AG10803 (cell line): ENCODE results near the gene DDC.
A peak's percentile ranks its signal among the peaks of the same experiment; 100 is the strongest.

Experiments
- DNase-seq: peaks from one replicate; pipeline ENCODE4 v3.0.0; 2010; ENCODE audit warnings: low read depth
- H3K4me3 ChIP-seq: 2 replicates; pipeline ENCODE4 v1.5.1; 2011; ENCODE audit warnings: mild to moderate bottlenecking, low read length, control low read depth
- TF ChIP-seq, protein P1 (sequence below): conservative IDR thresholded peaks from 2 replicates; pipeline ENCODE4 v1.5.1; 2011; ENCODE audit warnings: mild to moderate bottlenecking, low read length, control low read depth, inconsistent platforms

Gene DDC

DNA sequence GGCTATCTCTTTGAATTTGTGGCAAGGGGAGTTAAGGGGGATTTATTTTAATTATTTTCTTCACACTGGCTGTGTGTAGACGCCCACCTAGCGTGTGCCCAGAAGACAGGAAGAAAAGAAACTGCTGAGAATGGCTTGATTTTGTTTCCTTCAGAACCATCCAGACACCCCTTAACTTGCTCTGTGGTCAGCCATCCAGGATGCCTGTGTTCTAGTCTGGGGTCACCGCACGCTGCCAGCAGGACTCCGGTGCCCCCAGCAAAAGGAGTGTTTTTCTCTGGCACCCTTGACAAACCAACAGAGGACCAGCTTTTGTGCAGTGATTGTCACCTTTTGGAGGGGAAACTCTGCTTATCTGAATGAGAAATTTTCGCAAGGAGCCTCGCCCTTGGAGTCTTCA lies 5.3 kb downstream of the DDC start:
- DNase-seq, result no peak
- TF ChIP-seq, protein P1, sequence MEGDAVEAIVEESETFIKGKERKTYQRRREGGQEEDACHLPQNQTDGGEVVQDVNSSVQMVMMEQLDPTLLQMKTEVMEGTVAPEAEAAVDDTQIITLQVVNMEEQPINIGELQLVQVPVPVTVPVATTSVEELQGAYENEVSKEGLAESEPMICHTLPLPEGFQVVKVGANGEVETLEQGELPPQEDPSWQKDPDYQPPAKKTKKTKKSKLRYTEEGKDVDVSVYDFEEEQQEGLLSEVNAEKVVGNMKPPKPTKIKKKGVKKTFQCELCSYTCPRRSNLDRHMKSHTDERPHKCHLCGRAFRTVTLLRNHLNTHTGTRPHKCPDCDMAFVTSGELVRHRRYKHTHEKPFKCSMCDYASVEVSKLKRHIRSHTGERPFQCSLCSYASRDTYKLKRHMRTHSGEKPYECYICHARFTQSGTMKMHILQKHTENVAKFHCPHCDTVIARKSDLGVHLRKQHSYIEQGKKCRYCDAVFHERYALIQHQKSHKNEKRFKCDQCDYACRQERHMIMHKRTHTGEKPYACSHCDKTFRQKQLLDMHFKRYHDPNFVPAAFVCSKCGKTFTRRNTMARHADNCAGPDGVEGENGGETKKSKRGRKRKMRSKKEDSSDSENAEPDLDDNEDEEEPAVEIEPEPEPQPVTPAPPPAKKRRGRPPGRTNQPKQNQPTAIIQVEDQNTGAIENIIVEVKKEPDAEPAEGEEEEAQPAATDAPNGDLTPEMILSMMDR, result no peak
- no peak overlapping the region for H3K4me3 ChIP-seq

DNA sequence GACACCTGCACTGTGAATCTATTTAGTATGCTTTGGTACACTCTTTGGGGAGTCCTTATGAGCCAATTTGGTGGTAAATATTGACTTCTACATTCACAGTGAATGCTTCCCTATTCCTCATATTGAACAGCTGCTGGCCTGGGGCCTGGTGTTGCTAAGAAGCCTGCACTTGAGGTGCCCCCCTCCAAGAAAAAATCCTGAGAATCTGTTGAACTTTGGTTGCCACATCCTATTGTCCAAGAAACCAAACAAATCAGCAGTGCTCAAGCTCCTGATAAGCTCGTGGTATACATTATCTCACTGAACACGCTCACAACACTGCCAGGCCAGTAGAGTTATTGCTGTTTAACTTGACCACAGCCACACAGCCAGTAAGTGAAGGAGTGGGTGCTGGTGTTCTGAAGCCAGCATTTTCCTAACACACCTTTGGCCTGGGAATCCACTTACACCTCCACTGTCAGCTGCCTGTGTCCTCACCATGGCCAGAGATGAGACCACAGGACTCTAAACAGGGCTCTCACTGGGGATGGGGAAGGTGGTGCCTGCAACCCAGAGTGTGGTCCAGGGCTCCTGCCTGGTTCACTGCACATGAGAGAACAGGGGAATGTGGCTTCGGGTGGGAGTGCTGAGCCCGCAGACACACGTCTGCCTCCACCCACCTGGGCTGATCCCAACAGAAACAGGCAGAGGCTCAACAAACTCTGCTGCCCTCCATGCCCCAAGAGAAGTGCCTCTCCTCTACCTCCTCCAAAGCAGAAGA lies 6.7 kb downstream of the DDC start:
- TF ChIP-seq, protein P1, result no peak
- no peak for DNase-seq
- no peak overlapping the region for H3K4me3 ChIP-seq

DNA sequence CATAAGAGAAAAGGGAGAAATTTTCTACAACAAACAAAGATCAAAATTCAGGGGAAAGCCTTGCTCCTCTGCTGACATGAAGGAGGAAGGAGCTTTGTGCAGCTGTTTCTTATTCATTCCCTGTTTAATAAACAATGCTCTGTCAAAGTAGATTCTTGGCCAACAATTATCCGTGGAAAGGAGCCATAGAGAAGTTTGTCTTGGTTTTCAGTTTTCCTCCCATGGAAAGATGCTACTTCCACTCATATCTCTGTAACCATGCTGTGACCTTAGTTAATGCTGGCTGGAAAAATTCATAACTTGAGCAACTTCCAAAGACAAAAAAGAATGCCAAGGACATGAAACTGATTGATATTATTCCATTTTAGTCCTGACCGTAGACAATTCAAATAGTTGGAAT lies 8.1 kb downstream of the DDC start:
- no peak for DNase-seq
- TF ChIP-seq, protein P1, result no peak
- H3K4me3 ChIP-seq, result no peak overlapping the region

DNA sequence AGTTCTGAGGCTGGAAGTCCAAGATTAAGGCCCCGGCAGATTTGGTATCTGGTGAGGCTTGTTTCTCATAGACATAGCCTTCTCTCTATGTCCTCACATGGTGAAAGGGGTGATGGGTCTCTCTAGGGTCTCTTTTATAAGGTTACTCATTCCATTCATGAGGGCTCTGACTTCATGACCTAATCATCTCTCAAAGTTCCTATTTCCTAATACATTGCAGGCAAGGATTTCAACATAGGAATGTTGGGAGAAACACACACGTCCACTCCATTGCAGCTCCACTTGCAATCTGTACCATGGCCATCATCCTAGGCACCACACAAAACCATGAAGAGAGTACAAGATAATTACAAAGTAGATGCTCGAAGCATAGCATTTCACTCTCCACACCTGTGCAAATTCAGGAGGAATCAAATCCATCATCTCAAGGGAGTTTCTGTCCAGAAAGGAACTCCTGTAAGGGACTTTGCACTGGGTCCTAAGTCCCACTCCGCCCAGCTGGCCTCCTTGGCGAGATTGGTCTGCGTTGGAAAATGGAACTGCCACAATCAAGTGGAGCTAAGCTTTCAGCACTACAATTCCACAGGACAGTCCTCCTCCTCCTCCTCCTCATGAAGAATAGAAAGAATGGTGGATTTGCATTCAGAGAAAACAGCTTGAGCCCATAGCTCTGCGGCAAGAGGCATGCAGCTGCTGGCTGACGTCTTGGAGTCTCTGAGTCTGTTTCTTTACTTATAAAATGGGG lies 8.8 kb downstream of the DDC start:
- peak; percentile 22 for DNase-seq
- TF ChIP-seq, protein P1, result no peak
- no peak overlapping the region for H3K4me3 ChIP-seq

DNA sequence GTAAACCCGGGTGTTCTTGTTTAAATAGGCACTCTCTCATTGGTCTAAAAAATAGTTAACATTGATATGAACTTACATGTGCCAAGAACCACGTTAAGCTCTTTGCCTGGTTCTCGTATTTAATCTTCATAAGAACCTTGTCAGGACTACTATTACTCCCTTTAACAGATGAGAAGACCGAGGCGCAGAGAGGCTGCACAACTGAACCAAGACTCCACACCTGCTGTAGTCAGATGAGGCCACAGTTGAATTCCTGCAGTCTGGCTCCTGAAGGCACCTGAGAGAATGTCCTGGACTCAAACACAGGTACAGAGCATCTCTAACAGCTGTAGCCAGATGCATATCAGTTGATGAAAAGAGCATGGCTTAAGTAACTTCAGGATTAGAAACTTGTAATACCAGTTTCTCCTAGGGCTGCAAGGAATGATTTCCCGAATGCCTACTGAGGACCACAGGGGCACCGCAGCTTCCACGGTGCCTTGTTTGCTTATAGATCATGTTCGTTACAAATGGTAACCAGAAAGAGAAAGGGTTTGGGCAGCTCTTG lies 9.5 kb downstream of the DDC start:
- H3K4me3 ChIP-seq, result no peak overlapping the region
- TF ChIP-seq, protein P1, result no peak
- no peak for DNase-seq

DNA sequence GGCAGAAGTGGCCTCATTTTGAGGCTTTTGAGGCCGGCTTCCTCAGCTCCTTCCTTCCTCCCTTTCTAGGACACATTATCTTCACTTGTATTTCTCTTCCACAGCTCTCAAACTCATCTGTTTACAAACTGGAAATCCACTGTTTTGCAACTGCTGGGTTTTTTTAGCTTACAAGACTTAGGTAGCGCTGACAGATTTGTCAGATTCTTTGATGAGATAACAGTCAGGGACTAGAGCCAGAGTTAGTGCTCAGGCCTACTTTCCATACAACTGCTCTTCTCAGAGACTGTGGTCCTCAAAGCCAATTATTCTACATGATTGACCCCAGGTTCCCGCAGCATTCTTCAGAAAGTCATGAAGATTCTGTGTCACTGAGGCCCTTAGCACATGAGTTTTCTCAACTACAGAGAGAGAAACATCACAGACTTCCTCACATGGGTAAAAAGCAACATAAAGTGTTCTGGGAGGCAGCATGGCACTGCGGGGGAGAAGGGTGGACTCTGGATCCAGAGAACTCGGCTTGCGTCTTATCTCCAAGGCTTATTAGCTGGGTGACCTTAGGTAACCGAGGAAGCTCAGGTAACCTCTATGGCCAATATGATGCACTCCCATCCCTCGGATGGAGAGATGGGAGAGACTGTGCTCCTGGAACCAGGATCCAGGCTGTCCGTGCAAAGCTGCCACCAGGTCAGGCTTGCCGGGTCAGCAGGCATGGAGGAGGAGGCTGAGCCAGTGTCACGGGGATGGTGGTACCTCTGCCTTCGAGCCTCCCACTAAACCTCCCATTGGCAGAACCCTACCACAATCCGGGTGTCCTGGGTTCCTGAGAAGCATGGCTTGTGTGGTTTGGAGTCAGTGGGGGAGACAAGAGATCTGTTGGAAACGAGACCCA lies 10.5 kb downstream of the DDC start:
- TF ChIP-seq, protein P1, result no peak
- DNase-seq, result no peak

More for the DNA sequence above, 10.5 kb downstream of the DDC start:
- no peak overlapping the region for H3K4me3 ChIP-seq
